ENCODE data around the gene FERMT2. TPM values are rescaled to one million over a fixed set of nuclear protein-coding genes. Genes with fewer than 3 reads are reported as not detected.

Gene FERMT2
- total RNA-seq, 2 donors from 2014 or later: 197 to 225 TPM

DNA sequence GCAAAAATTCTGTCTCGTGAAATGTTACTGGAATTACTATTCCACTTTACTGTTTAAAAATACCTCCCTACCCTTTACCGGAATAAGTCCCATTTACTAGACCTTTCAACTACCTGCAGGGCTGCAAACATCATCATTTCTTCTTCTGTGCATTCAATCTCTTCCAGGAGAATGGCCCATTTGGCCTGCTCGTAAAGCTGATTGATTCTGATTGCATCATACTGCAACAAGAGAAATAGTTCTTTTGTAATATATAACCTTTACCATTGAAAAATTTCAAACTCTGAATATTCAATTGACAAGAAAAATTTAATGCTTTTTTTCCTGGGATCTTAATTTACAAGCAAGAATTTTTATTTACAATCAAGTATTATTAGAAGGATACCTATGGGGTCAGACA lies 72.4 kb downstream of the FERMT2 start:
- Histone ChIP-seq H3K27me3 (replicated peaks; ENCODE audit: insufficient read depth) (no peaks in the 10 kb centered on the region), H3K4me1 (ENCODE audit: control insufficient read depth in 1 of 2, low read depth in 2 of 2) (peaks cover 33 to 64% of the 10 kb centered on the region in 2 donors), H3K9me3 (no peaks in the 10 kb centered on the region), H3K4me3 (no peak overlapping the region), H3K27ac (peak overlapping the region; percentile 61 to 71), H3K36me3 (peaks cover 8% of the 10 kb centered on the region)
- DNase-seq (ENCODE audit: low spot score) (no peak), ATAC-seq (ENCODE audit: insufficient number of reproducible peaks, low FRiP score, low read depth) (no peak)
- TF ChIP-seq, protein P1, sequence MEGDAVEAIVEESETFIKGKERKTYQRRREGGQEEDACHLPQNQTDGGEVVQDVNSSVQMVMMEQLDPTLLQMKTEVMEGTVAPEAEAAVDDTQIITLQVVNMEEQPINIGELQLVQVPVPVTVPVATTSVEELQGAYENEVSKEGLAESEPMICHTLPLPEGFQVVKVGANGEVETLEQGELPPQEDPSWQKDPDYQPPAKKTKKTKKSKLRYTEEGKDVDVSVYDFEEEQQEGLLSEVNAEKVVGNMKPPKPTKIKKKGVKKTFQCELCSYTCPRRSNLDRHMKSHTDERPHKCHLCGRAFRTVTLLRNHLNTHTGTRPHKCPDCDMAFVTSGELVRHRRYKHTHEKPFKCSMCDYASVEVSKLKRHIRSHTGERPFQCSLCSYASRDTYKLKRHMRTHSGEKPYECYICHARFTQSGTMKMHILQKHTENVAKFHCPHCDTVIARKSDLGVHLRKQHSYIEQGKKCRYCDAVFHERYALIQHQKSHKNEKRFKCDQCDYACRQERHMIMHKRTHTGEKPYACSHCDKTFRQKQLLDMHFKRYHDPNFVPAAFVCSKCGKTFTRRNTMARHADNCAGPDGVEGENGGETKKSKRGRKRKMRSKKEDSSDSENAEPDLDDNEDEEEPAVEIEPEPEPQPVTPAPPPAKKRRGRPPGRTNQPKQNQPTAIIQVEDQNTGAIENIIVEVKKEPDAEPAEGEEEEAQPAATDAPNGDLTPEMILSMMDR (IDR thresholded peaks at IDR 0.05): no peak

DNA sequence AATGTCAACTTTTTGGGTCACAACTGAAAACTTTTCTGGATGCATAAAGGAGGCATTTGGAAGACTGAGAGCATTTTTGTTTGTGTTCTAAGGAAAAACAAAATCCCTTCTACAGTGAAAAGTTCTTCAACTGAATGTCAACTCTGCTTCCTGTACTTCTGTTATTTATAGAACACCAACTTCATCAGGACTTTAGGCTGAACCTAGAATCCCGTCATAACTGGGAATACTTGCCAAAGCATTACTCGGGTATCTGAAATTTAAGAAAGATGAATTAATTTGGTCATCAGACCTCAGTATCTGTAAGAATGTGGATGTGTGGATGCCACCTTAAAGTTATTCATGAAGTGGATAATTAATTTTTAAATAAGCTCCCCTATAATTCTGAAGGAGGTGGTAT lies 73.2 kb downstream of the FERMT2 start:
- DNase-seq (ENCODE audit: low spot score) (no peak), ATAC-seq (ENCODE audit: insufficient number of reproducible peaks, low FRiP score, low read depth) (no peak)
- Histone ChIP-seq H3K27me3 (replicated peaks; ENCODE audit: insufficient read depth) (no peaks in the 10 kb centered on the region), H3K9me3 (no peaks in the 10 kb centered on the region), H3K4me3 (no peak overlapping the region), H3K27ac (peak overlapping the region; percentile 61 to 71), H3K36me3 (peaks cover 16% of the 10 kb centered on the region), H3K4me1 (ENCODE audit: control insufficient read depth in 1 of 2, low read depth in 2 of 2) (peaks cover 33 to 62% of the 10 kb centered on the region in 2 donors)
- TF ChIP-seq, protein P1 (IDR thresholded peaks at IDR 0.05): no peak

- Histone ChIP-seq H3K36me3 (peaks cover 24% of the 10 kb centered on the region), H3K9me3 (no peaks in the 10 kb centered on the region), H3K27ac (peak overlapping the region; percentile 61 to 71), H3K4me3 (no peak overlapping the region), H3K4me1 (ENCODE audit: control insufficient read depth in 1 of 2, low read depth in 2 of 2) (peaks cover 33 to 56% of the 10 kb centered on the region in 2 donors), H3K27me3 (replicated peaks; ENCODE audit: insufficient read depth) (no peaks in the 10 kb centered on the region)
- ATAC-seq (ENCODE audit: insufficient number of reproducible peaks, low FRiP score, low read depth): no peak
- TF ChIP-seq, protein P1 (IDR thresholded peaks at IDR 0.05): no peak
- DNase-seq (ENCODE audit: low spot score): no peak
These were observed 74.0 kb downstream of the FERMT2 start for GRCh38 chr14:52876806-52877205.

- peaks cover 33 to 51% of the 10 kb centered on the region in 2 donors for H3K4me1 ChIP-seq (ENCODE audit: control insufficient read depth in 1 of 2, low read depth in 2 of 2)
These were observed 74.5 kb downstream of the FERMT2 start for GRCh38 chr14:52876311-52876710.

GRCh38 chr14:52875707-52876106 lies 75.1 kb downstream of the FERMT2 start:
- DNase-seq (ENCODE audit: low spot score) (no peak), ATAC-seq (ENCODE audit: insufficient number of reproducible peaks, low FRiP score, low read depth) (no peak)
- Histone ChIP-seq H3K9me3 (no peaks in the 10 kb centered on the region), H3K4me1 (ENCODE audit: control insufficient read depth in 1 of 2, low read depth in 2 of 2) (peaks cover 28 to 45% of the 10 kb centered on the region in 2 donors), H3K4me3 (no peak overlapping the region), H3K27ac (peak overlapping the region; percentile 57 to 61), H3K36me3 (peaks cover 35% of the 10 kb centered on the region), H3K27me3 (replicated peaks; ENCODE audit: insufficient read depth) (no peaks in the 10 kb centered on the region)
- TF ChIP-seq, protein P1 (IDR thresholded peaks at IDR 0.05): no peak

More at GRCh38 chr14:52876311-52876710, 74.5 kb downstream of the FERMT2 start:
- Histone ChIP-seq H3K27ac (peak overlapping the region; percentile 61 to 71), H3K27me3 (replicated peaks; ENCODE audit: insufficient read depth) (no peaks in the 10 kb centered on the region), H3K9me3 (no peaks in the 10 kb centered on the region), H3K36me3 (peaks cover 29% of the 10 kb centered on the region), H3K4me3 (no peak overlapping the region)
- TF ChIP-seq, protein P1 (IDR thresholded peaks at IDR 0.05): no peak
- DNase-seq (ENCODE audit: low spot score): no peak
- no peak for ATAC-seq (ENCODE audit: insufficient number of reproducible peaks, low FRiP score, low read depth)

All from thoracic aorta (tissue), 2 donors.